Hepatocyte (in vitro differentiated cells): ENCODE data around the gene ARL15. TPM values are rescaled to one million over a fixed set of nuclear protein-coding genes. Genes with fewer than 3 reads are reported as not detected.

Experiments used
- DNase-seq: peaks from one replicate; pipeline ENCODE4 v3.0.0-alpha.2; 2016; ENCODE audit warnings: low spot score
- H2AFZ ChIP-seq: fragments of 200-600 bp; sonication (generic); 2 replicates; pipeline ENCODE4 v1.6.0; 2016; ENCODE audit warnings: antibody characterized with exemption, mild to moderate bottlenecking
- H3K27ac ChIP-seq: fragments of 200-600 bp; sonication (generic); 2 replicates; pipeline ENCODE4 v1.5.1; 2016; ENCODE audit warnings: mild to moderate bottlenecking
- H3K27me3 ChIP-seq: fragments of 200-600 bp; sonication (generic); 2 replicates; pipeline ENCODE4 v1.6.1; 2016
- H3K36me3 ChIP-seq: fragments of 200-600 bp; sonication (generic); replicated peaks from 2 replicates; pipeline ENCODE4 v1.5.1; 2016; ENCODE audit warnings: low read depth; ENCODE audit not compliant: insufficient read depth
- H3K4me1 ChIP-seq: fragments of 200-600 bp; sonication (generic); 2 replicates; pipeline ENCODE4 v1.5.1; 2016; ENCODE audit warnings: mild to moderate bottlenecking, moderate library complexity; ENCODE audit not compliant: insufficient read depth
- H3K4me2 ChIP-seq: fragments of 200-600 bp; sonication (generic); 2 replicates; pipeline ENCODE4 v1.6.0; 2016
- H3K4me3 ChIP-seq: fragments of 200-600 bp; sonication (generic); 2 replicates; pipeline ENCODE4 v1.5.1; 2016; ENCODE audit warnings: mild to moderate bottlenecking
- H3K79me2 ChIP-seq: fragments of 200-600 bp; sonication (generic); 2 replicates; pipeline ENCODE4 v1.6.0; 2017; ENCODE audit warnings: mild to moderate bottlenecking
- H3K9me2 ChIP-seq: fragments of 200-600 bp; sonication (generic); replicated peaks from 2 replicates; pipeline ENCODE4 v1.6.0; 2017; ENCODE audit warnings: mild to moderate bottlenecking; ENCODE audit not compliant: insufficient read depth
- H3K9me3 ChIP-seq: fragments of 200-600 bp; sonication (generic); 2 replicates; pipeline ENCODE4 v1.5.1; 2016; ENCODE audit warnings: low read depth, mild to moderate bottlenecking
- H4K20me1 ChIP-seq: fragments of 200-600 bp; sonication (generic); 2 replicates; pipeline ENCODE4 v1.6.0; 2016; ENCODE audit warnings: mild to moderate bottlenecking; ENCODE audit not compliant: insufficient read depth, poor library complexity, severe bottlenecking
- CTCF ChIP-seq: fragments of 200-600 bp; sonication (generic); IDR thresholded peaks from 2 replicates; pipeline ENCODE4 v1.5.1; 2016; ENCODE audit warnings: antibody characterized with exemption, mild to moderate bottlenecking; ENCODE audit not compliant: poor library complexity
- EZH2 ChIP-seq: fragments of 200-600 bp; sonication (generic); IDR thresholded peaks from 2 replicates; pipeline ENCODE4 v1.6.1; 2016; ENCODE audit warnings: antibody characterized with exemption, mild to moderate bottlenecking, borderline replicate concordance
- EZH2phosphoT487 ChIP-seq: fragments of 200-600 bp; sonication (generic); IDR thresholded peaks from one replicate; pipeline ENCODE4 v1.6.1; 2018; ENCODE audit warnings: antibody characterized with exemption, mild to moderate bottlenecking, low read depth, moderate library complexity; ENCODE audit not compliant: unreplicated experiment, severe bottlenecking
- WGBS: methylation state at CpG from one replicate; pipeline ENCODE4 v1.1.6; 2016; ENCODE audit warnings: low lambda C conversion rate; ENCODE audit errors: missing lambda C conversion rate; 5-methylcytosine and 5-hydroxymethylcytosine counted together
- polyA plus RNA-seq: library from polyadenylated mRNA; unstranded; fragments of >200 nt; fragmentation: Nextera tagmentation; extraction: Ambion mirVana; gene quantifications from 2 replicates; pipeline ENCODE4 v1.2.1, GENCODE V29; 2016
- total RNA-seq: library from RNA; depleted of rRNA; stranded (reverse); fragments of >200 nt; gene quantifications from 2 replicates; pipeline ENCODE4 v1.2.3, GENCODE V29; 2014

Gene ARL15
- total and polyA plus RNA-seq, 2 experiments from 2014 or later: 13.3 to 66.3 TPM

GRCh38 chr5:54261596-54261995 lies 48.8 kb downstream of the ARL15 start:
- Histone ChIP-seq H3K9me3 (no peaks in the 10 kb centered on the region), H4K20me1 (peaks cover 4% of the 10 kb centered on the region), H3K36me3 (no peaks in the 10 kb centered on the region), H3K4me2 (no peak overlapping the region), H2AFZ (no peak overlapping the region), H3K27me3 (no peaks in the 10 kb centered on the region), H3K4me1 (no peaks in the 10 kb centered on the region), H3K9me2 (no peaks in the 10 kb centered on the region), H3K27ac (no peak overlapping the region), H3K4me3 (no peak overlapping the region), H3K79me2 (peaks cover 64% of the 10 kb centered on the region)
- no peak for DNase-seq
- no peak for TF ChIP-seq EZH2phosphoT487
- no peak for TF ChIP-seq EZH2
- no peak for TF ChIP-seq CTCF
- WGBS: 90% methylated on average over 3 of the region's 3 CpGs

GRCh38 chr5:54259981-54260380 lies 50.4 kb downstream of the ARL15 start:
- DNase-seq: no peak
- TF ChIP-seq EZH2 (no peak), CTCF (no peak), EZH2phosphoT487 (no peak)
- WGBS: 94% methylated on average over 4 of the region's 4 CpGs

GRCh38 chr5:54259090-54259489 lies 51.3 kb downstream of the ARL15 start:
- Histone ChIP-seq H3K27ac (no peak overlapping the region), H3K4me3 (no peak overlapping the region)
- no peak for TF ChIP-seq CTCF
- TF ChIP-seq EZH2: no peak
- TF ChIP-seq EZH2phosphoT487: no peak

More at GRCh38 chr5:54259981-54260380, 50.4 kb downstream of the ARL15 start:
- H3K9me3 ChIP-seq: no peaks in the 10 kb centered on the region
- H4K20me1 ChIP-seq: no peaks in the 10 kb centered on the region
- no peaks in the 10 kb centered on the region for H3K27me3 ChIP-seq
- H3K4me2 ChIP-seq: no peak overlapping the region
- H3K9me2 ChIP-seq: no peaks in the 10 kb centered on the region
- H3K36me3 ChIP-seq: no peaks in the 10 kb centered on the region
- no peaks in the 10 kb centered on the region for H3K4me1 ChIP-seq
- peaks cover 74% of the 10 kb centered on the region for H3K79me2 ChIP-seq
- no peak overlapping the region for H3K27ac ChIP-seq
- H3K4me3 ChIP-seq: no peak overlapping the region
- H2AFZ ChIP-seq: no peak overlapping the region

More at GRCh38 chr5:54259090-54259489, 51.3 kb downstream of the ARL15 start:
- H3K36me3 ChIP-seq: no peaks in the 10 kb centered on the region
- H3K79me2 ChIP-seq: peaks cover 74% of the 10 kb centered on the region
- H3K4me1 ChIP-seq: no peaks in the 10 kb centered on the region
- no peaks in the 10 kb centered on the region for H3K9me2 ChIP-seq
- H4K20me1 ChIP-seq: no peaks in the 10 kb centered on the region
- H3K4me2 ChIP-seq: no peak overlapping the region
- no peaks in the 10 kb centered on the region for H3K27me3 ChIP-seq
- DNase-seq: no peak
- H3K9me3 ChIP-seq: no peaks in the 10 kb centered on the region
- H2AFZ ChIP-seq: no peak overlapping the region
